SK-N-MC (cell line): ENCODE results near the gene NTRK2.

Source experiments
- EZH2 ChIP-seq: fragments of 200-600 bp; sonication (generic); IDR thresholded peaks from one replicate; pipeline ENCODE4 v1.6.1; 2017; ENCODE audit warnings: antibody characterized with exemption
- FOXP2 ChIP-seq: optimal IDR thresholded peaks from 2 replicates; pipeline ENCODE3; 2011; ENCODE audit warnings: mild to moderate bottlenecking, moderate library complexity; ENCODE audit not compliant: insufficient read depth; ENCODE audit errors: extremely low read length, control extremely low read depth
- POLR2AphosphoS5 ChIP-seq: IDR thresholded peaks from 2 replicates; pipeline ENCODE4 v1.6.1; 2012; ENCODE audit warnings: mild to moderate bottlenecking, low read depth, low read length, borderline replicate concordance

DNA sequence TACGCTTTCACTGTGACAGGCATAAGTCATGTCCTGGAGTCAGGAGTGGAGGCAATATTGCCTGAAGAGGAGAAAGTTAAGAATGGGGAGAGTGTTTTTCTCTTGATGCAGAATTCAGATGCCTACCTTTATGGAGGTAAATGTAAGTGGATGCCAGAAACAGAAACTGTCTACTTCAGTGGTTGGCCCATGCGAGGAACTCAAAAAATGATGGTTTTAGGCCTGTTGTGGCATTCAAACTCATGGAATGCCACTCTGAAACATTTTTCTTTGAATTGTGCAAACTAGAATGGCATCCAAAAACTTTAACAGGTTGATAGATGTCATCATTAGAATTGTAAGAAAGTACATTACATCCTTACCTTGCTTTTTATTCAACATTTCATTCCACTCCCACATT is 47.7 kb upstream of the NTRK2 start:
- TF ChIP-seq EZH2, result no peak
- no peak for TF ChIP-seq POLR2AphosphoS5
- TF ChIP-seq FOXP2, result no peak
